K562 (cell line): Measurements from ENCODE around the gene CCDC171. TPM values are rescaled to one million over a fixed set of nuclear protein-coding genes. Genes with fewer than 3 reads are reported as not detected.

Source experiments
- ATAC-seq: fragments of 200-7000 bp; cut with Tn5 transposase; 3 replicates; pipeline ENCODE4 v1.9.1; 2020; ENCODE audit warnings: moderate library complexity
- BruUV-seq: library from RNA; stranded (reverse); fragments of 400-500 nt; replicated peaks from 2 replicates; lab custom pipeline; 2021; lab: Mats Ljungman, UMichigan
- CTCF ChIA-PET: fragments of 300-600 bp; formaldehyde crosslinking; extraction: SDS; loops from one replicate; lab custom pipeline; 2021; ENCODE audit warnings: low intra/inter-chr PET ratio; lab: Yijun Ruan, JAX
- POLR2A ChIA-PET: fragments of 300-600, 350-650 bp; sonication (Branson Sonifier 250); formaldehyde crosslinking; extraction: SDS; loops from one replicate; lab custom pipeline; 2021; ENCODE audit warnings: antibody characterized with exemption, inconsistent platforms; lab: Yijun Ruan, JAX
- DNase-seq, 4 experiments: peaks; one replicate each; pipeline versions ENCODE4 v3.0.0 to v3.0.0-alpha.2; 2011 to 2018; ENCODE audit warnings: low spot score in 3 of 4, mixed read lengths in 3 of 4; ENCODE audit errors: extremely low read depth in 1 of 4
- FAIRE-seq: peaks from 2 replicates; lab custom pipeline; 2011; peaks lifted over from hg19 to GRCh38; lab: Jason Lieb, UNC
- H2AFZ ChIP-seq: 2 replicates; pipeline ENCODE4 v1.6.0; 2011; ENCODE audit warnings: low read depth, low read length, control low read depth, inconsistent platforms
- H3K27ac ChIP-seq: fragments of 200-600 bp; 3 replicates; pipeline ENCODE4 v1.8.0; 2011; ENCODE audit warnings: low read depth, mild to moderate bottlenecking, control low read depth, inconsistent platforms, low read length, moderate library complexity, mixed read lengths; ENCODE audit errors: extremely low read depth
- H3K27me3 ChIP-seq, 2 experiments: fragments of 300-600 bp in 1 of 2; 2 replicates in 1 of 2; 3 replicates in 1 of 2; pipeline versions ENCODE4 v1.6.0 to v1.8.0; 2011; ENCODE audit warnings: inconsistent platforms in 2 of 2, low read length in 2 of 2, mild to moderate bottlenecking in 1 of 2, mixed read lengths in 1 of 2, moderate library complexity in 1 of 2; ENCODE audit not compliant: control insufficient read depth in 2 of 2, insufficient read depth in 2 of 2
- H3K36me3 ChIP-seq: fragments of 300-600 bp; 3 replicates; pipeline ENCODE4 v1.8.0; 2011; ENCODE audit warnings: mild to moderate bottlenecking, low read length, inconsistent platforms; ENCODE audit not compliant: control insufficient read depth, insufficient read depth
- H3K4me1 ChIP-seq, 2 experiments: fragments of 200-600 bp in 1 of 2; replicated peaks in 1 of 2; 2 replicates in 1 of 2; 3 replicates in 1 of 2; pipeline versions ENCODE4 v1.5.1 to v1.8.0; 2011; ENCODE audit warnings: inconsistent platforms in 2 of 2, low read length in 2 of 2, mild to moderate bottlenecking in 1 of 2, mixed read lengths in 1 of 2, moderate library complexity in 1 of 2; ENCODE audit not compliant: control insufficient read depth in 2 of 2, insufficient read depth in 2 of 2
- H3K4me2 ChIP-seq: 2 replicates; pipeline ENCODE4 v1.6.1; 2011; ENCODE audit warnings: low read length, control low read depth, inconsistent platforms, mixed read lengths; ENCODE audit not compliant: insufficient read depth
- H3K4me3 ChIP-seq: fragments of 200-600 bp; sonication (generic), shearing (Covaris generic); 2 replicates; pipeline ENCODE4 v1.5.1; 2016; ENCODE audit warnings: control low read depth, inconsistent platforms
- H3K79me2 ChIP-seq: fragments of 200-600 bp; 3 replicates; pipeline ENCODE4 v1.8.0; 2011; ENCODE audit warnings: low read length, inconsistent platforms; ENCODE audit not compliant: control insufficient read depth, insufficient read depth
- H3K9ac ChIP-seq, 2 experiments: 2 replicates each; pipeline versions ENCODE4 v1.6.0 to v1.6.1; 2011; ENCODE audit warnings: low read depth in 2 of 2, low read length in 2 of 2, control low read depth in 1 of 2, inconsistent platforms in 1 of 2, mild to moderate bottlenecking in 1 of 2, mixed read lengths in 1 of 2; ENCODE audit not compliant: insufficient read depth in 1 of 2
- H3K9me1 ChIP-seq: one replicate; pipeline ENCODE4 v1.6.0; 2011; ENCODE audit warnings: inconsistent platforms, mild to moderate bottlenecking, low read length, moderate library complexity; ENCODE audit not compliant: control insufficient read depth, insufficient read depth
- H3K9me3 ChIP-seq: replicated peaks from 2 replicates; pipeline ENCODE4 v1.5.1; 2011; ENCODE audit warnings: low read depth, low read length, inconsistent platforms; ENCODE audit not compliant: control insufficient read depth, insufficient read depth
- H4K20me1 ChIP-seq: replicated peaks from 2 replicates; pipeline ENCODE4 v1.6.1; 2011; ENCODE audit warnings: low read length, inconsistent platforms, mixed read lengths; ENCODE audit not compliant: control insufficient read depth, insufficient read depth
- ARID2 ChIP-seq: fragments of 450-650 bp; IDR thresholded peaks from 2 replicates; pipeline ENCODE4 v1.6.1; 2017; ENCODE audit warnings: antibody characterized with exemption, mild to moderate bottlenecking
- DIDO1 ChIP-seq: fragments of 450-650 bp; IDR thresholded peaks from 2 replicates; pipeline ENCODE4 v1.6.1; 2016; ENCODE audit warnings: low read depth, missing biosample characterization, missing genetic modification characterization
- DPF2 ChIP-seq: fragments of 450-650 bp; IDR thresholded peaks from 2 replicates; pipeline ENCODE4 v1.6.1; 2016
- FOSL1 ChIP-seq: fragments of 200-800 bp; sonication (Bioruptor generic); conservative IDR thresholded peaks from 2 replicates; pipeline ENCODE4 v1.6.1; 2016; ENCODE audit warnings: missing genetic modification characterization, missing compliant biosample characterization
- PRMT5 ChIP-seq: sonication (generic); formaldehyde crosslinking; IDR thresholded peaks from 2 replicates; pipeline ENCODE4 v1.5.0; 2020; ENCODE audit warnings: missing genetic modification reagents
- SAP30 ChIP-seq: fragments of 200-600 bp; sonication (generic); IDR thresholded peaks from 2 replicates; pipeline ENCODE4 v1.6.1; 2012; ENCODE audit warnings: borderline replicate concordance, low read depth, mild to moderate bottlenecking, moderate library complexity, low read length, control low read depth, inconsistent platforms; ENCODE audit not compliant: insufficient read depth, poor library complexity, severe bottlenecking
- ZBTB34 ChIP-seq: fragments of 250-450 bp; sonication (Bioruptor Pico); IDR thresholded peaks from 2 replicates; pipeline ENCODE4 v1.8.0; 2021; ENCODE audit warnings: mild to moderate bottlenecking, moderate library complexity
- ZBTB8A ChIP-seq: fragments of 450-650 bp; IDR thresholded peaks from 2 replicates; pipeline ENCODE4 v1.6.1; 2018; ENCODE audit warnings: mild to moderate bottlenecking, moderate library complexity; ENCODE audit not compliant: partially characterized antibody
- WGBS: fragments of 100-300 bp; shearing (Covaris generic); methylation state at CpG from one replicate; pipeline ENCODE4 v1.1.6; 2016; ENCODE audit warnings: low coverage, mixed read lengths; ENCODE audit not compliant: insufficient coverage; ENCODE audit errors: missing lambda C conversion rate; 5-methylcytosine and 5-hydroxymethylcytosine counted together
- in situ Hi-C: fragments of 300-500 bp; cut with MboI; formaldehyde crosslinking; loops from 4 replicates; pipeline ENCODE4 v1.15.0; 2018; ENCODE audit warnings: inconsistent platforms, mixed read lengths
- intact Hi-C: fragments of 100-400 bp; cut with micrococcal nuclease; formaldehyde crosslinking; loops from 2 replicates; pipeline ENCODE4 v1.14.2; 2022
- polyA plus RNA-seq, 8 experiments: library from polyadenylated mRNA; depleted of rRNA in 4 of 8; stranded (reverse) in 5 of 8; unstranded in 3 of 8; fragments of >200 nt; fragmentation: Nextera tagmentation in 2 of 8; fragmentation: Illumina TruSeq in 1 of 8; extraction: Ambion mirVana in 2 of 8; extraction: Trizol in 1 of 8; gene quantifications; 2 replicates each; pipeline versions ENCODE4 v1.2.1 to v1.2.3, GENCODE V29; 2011 to 2014; ENCODE audit warnings: inconsistent platforms in 1 of 8, missing spikeins in 1 of 8
- total RNA-seq, 7 experiments: library from RNA; depleted of rRNA in 6 of 7; stranded (reverse); fragments of >200 nt in 6 of 7; fragmentation: Illumina TruSeq in 2 of 7; extraction: Trizol in 2 of 7; gene quantifications; 2 replicates each; pipeline versions ENCODE4 v1.2.1 to v1.2.3, GENCODE V29; 2011 to 2021; ENCODE audit warnings: low replicate concordance in 1 of 7

The CCDC171 gene
- total and polyA plus RNA-seq, 9 of the 15 experiments (the other 6 are each of a cell fraction or from before 2014, with no cell fraction given): 0.08 to 3.8 (median 0.27) TPM

DNA sequence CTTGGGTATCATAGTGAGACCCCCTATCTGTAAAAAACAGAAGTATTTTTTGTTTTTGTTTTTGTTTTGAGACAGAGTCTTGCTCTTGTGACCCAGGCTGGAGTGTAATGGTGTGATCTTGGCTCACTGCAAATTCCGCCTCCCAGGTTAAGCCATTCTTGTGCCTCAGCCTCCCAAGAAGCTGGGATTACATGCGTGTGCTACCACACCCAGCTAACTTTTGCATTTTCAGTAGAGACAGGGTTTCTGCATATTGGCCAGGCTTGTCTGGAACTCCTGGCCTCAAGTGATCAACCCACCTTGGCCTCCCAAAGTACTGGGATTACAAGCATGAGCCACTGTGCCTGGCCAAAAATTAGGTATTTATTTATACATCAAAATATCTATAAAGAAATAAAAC lies 10.2 kb upstream of the CCDC171 start:
- ATAC-seq: no peak
- no peak overlapping the region for H2AFZ ChIP-seq
- CTCF ChIA-PET: no interaction called here
- no TSS peak for BruUV-seq
- FAIRE-seq: no peak
- in situ Hi-C loops: no loop called here
- 15% methylated on average over 2 of the region's 2 CpGs for WGBS
- H3K27ac ChIP-seq: no peak overlapping the region
- DNase-seq: no peak
- no peak overlapping the region for H3K4me2 ChIP-seq
- H3K79me2 ChIP-seq: no peaks in the 10 kb centered on the region
- intact Hi-C loops: no loop called here
- H3K9me3 ChIP-seq: no peaks in the 10 kb centered on the region
- H3K9me1 ChIP-seq: no peaks in the 10 kb centered on the region
- no peaks in the 10 kb centered on the region for H3K4me1 ChIP-seq
- no peaks in the 10 kb centered on the region for H4K20me1 ChIP-seq
- POLR2A ChIA-PET: no interaction called here
- H3K27me3 ChIP-seq: peaks cover 0 to 5% of the 10 kb centered on the region in 2 experiments; a peak in 2 of 5 replicates
- no peak overlapping the region for H3K4me3 ChIP-seq
- H3K9ac ChIP-seq: no peak overlapping the region
- TF ChIP-seq ZBTB8A (no peak), PRMT5 (CRISPR knock-in tag) (no peak), FOSL1 (tag) (no peak), DIDO1 (tag) (no peak), SAP30 (no peak), DPF2 (no peak), ARID2 (no peak), ZBTB34 (no peak)
- H3K36me3 ChIP-seq: no peaks in the 10 kb centered on the region
